Fibroblast of skin of abdomen (primary cell): ENCODE results near the gene SNX3.

Source experiments
- DNase-seq: peaks from one replicate; pipeline ENCODE4 v3.0.0-alpha.2; 2013

The SNX3 gene

DNA sequence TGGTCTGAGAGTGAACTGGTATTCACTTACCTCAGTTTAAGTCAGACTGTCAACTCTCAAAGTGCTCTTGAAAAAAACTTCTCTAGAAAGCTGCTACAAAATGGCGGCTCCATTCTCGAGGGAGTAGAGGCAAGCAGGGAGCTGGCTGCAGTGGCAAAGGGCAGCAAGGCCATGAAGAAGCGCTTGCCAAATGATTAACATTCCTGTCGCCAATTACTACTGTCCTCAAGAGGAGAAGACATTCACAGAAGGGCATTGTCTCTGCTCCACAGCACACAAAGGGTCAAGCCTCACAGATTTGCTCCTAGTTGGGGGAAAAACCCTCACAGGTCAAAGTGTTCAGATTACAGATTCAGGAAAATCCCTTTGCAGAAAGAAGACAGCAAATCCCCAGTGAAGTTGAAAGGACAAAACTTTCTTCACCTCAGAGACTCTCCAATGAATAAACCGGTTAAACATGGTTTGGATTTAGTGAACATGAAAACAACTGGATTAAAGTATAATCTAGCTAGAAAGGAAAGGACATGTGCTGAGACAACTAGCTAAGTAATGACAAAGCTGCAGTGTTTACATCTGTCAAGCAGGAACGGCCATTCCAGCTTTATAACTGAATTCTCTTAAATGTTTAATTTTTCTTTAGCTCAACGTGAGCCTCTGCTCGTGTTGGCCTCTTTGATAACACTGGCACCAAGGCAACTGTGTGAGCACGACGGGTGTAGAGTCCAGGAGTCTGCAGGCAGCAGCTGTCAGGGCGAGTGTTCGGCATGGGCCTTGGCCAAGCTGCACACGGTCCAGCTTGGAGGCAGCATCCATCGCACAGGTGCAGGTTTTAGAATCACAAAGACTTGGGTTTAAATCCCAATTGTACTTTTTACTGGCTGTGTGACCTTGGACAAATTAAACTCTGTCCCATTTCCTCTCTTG lies 57.4 kb downstream of the SNX3 start:
- no peak for DNase-seq

DNA sequence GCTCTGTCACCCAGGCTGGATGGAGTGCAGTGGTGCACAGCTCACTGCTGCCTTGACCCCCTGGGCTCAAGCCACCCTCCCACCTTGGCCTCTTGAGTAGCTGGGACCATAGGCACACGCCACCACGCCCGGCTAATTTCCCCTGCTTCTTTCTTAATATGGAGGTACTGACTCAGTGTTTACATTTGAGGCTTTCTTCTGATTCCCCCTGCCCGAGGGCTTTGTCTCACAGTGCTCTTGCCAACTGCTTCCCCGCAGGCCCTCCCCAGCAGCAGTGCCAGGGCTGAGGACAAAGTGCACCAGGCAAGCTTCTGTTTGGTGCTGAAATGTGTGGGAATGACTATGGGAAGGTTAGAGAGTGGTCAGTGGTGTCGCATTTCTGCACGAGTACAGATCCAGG lies 60.2 kb downstream of the SNX3 start:
- no peak for DNase-seq

- no peak for DNase-seq
Measured at GRCh38 chr6:108200186-108200585, 60.7 kb downstream of the SNX3 start.

GRCh38 chr6:108198761-108199498 lies 61.9 kb downstream of the SNX3 start:
- no peak for DNase-seq

DNA sequence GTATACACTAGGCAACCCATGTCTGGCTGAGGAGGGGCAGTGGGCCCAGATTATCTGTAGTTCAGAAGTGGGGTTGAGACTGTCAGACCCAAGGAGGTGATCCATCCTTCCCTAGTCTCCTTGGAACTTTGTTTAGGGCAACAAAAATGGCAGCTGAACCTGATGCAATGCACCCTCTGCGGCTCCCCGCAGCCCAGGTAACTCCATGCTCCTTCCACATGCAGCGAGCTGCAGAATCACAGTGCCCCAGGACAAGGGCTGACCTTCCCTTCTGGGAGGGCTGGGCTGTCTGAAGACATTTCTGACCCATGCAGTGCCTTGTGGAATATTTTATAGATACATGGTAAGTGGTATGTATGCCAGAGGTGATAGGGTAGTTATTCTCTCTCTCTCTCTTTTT lies 65.6 kb downstream of the SNX3 start:
- DNase-seq, result no peak

DNA sequence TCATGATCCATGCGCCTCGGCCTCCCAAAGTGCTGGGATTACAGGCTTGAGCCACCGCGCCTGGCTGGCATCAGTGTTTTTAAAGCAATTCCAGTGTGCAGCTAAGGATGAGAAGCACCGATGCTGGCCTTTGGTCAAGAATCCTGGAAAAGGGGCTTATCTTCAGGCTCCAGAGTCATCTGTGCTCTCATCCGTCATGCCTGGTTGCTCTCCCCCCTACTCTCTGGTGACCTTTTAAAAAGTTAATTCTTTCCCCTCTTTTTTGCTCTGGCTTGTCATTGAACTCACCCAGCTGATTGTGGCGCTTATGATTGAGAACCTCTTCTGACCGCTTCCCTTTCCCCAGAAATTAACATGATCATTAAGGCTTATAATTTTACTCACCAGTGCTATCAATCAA lies 66.3 kb downstream of the SNX3 start:
- no peak for DNase-seq

- DNase-seq, result no peak
Measured at GRCh38 chr6:108193835-108194234, 67.0 kb downstream of the SNX3 start.

DNA sequence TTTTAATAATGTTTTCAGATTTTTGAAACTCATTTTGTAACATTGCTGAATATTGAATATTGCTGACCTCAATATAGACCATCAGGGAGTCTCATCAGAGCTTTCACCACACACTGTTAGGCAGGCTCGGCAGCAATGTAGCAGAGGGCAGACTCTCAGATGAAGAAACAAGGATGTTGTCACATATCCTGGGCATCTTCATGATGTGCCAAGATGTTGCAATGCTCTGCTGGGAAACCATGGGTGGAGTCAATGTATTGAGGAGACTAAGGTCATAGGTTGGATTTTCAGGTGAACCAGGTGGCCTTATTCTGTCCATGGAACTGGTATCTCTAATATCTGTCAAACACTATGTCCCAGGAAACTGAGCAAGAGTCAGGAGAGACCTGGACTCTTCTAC lies 67.7 kb downstream of the SNX3 start:
- no peak for DNase-seq

- no peak for DNase-seq
Measured at GRCh38 chr6:108187519-108187918, 73.3 kb downstream of the SNX3 start.

- DNase-seq, result no peak
Measured at GRCh38 chr6:108186226-108186625, 74.6 kb downstream of the SNX3 start.

DNA sequence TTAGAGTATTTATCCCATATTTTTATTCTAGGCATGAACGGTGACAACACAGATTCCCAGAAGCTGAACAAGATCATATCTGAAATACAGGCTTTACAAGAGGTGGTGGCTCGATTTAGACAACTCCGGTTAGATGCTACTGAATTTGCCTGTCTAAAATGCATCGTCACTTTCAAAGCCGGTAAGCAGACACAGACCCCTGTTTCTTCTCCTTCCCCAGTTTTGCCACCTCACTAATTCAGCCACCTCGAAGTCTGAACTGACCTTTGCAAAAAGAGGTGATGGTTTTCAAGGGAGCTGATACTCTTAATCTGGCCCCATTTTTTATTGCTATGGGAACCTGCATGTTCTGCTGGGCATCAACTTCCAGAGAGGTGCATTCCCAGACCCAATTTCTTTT lies 80.1 kb downstream of the SNX3 start:
- no peak for DNase-seq

DNA sequence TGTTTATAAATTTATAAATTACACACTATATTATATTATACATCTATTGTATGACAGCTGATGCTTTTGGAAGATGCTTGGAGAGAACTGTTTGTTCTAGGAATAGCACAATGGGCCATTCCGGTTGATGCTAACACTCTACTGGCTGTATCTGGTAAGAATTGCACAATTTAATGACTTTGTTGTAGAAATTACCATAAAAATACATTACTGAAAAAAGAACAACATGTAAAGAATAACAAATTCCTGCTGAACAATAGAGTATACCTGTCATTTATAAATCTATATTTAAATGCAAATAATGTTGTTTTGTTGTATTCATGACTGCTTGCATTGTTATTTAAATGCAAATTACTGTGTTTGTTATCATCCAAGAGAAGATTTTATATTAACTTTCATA lies 80.6 kb downstream of the SNX3 start:
- no peak for DNase-seq

DNA sequence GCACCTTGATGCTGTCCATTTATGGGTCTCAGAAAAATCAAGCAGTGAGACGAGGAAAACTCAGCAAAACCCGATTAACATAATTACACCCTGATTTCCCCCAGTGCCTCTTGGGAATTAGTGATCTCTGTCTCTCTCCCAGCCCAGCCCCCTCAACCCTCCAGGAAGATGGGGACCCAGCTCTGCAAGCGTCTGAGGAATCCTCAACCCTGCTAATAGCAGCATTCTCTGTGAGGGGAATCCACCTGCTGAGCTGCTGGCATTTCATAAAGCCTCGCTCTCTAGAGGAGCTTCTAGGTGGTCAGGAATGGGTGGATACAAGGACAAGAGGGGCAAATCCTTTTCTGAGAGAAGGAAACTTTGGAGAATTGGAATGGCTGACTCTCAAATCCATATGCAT lies 81.1 kb downstream of the SNX3 start:
- no peak for DNase-seq

DNA sequence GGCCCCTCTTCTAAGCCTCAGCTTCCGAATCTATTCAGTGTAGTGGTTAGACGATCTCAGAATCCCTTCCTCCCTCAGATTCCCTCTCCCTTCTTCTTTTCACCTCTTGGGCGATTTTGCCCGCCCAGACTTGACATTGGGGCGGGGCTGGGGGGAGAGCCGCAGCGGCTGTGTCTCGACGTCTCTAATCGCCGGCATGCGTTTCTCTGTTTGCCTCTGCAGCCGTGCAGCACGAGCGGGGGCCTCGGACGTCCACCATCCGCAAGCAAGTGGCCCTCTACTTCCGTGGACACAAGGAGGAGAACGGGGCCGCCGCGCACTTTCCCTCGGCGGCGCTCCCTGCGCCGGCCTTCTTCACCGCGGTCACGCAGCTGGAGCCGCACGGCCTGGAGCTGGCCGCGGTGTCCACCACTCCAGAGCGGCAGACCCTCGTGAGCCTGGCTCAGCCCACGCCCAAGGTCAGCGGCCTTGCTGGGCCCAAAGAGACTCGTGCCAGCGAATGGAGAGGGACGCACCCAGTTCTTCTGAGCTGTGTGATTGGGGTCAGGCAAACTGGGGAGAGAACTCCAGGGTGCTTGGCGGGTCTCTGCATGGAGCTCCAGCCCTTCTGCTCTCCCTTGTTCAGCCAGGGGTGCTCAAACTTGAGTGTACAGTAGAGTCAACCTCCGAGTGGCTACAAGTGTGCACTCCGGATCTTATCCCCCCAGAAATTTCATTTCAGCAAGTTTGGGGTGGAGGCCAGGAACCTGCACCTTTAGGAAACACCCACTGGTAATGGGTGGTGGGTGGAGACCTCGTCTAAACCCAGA lies 84.4 kb downstream of the SNX3 start:
- DNase-seq, result no peak

- no peak for DNase-seq
Measured at GRCh38 chr6:108175592-108176279, 85.1 kb downstream of the SNX3 start.

DNA sequence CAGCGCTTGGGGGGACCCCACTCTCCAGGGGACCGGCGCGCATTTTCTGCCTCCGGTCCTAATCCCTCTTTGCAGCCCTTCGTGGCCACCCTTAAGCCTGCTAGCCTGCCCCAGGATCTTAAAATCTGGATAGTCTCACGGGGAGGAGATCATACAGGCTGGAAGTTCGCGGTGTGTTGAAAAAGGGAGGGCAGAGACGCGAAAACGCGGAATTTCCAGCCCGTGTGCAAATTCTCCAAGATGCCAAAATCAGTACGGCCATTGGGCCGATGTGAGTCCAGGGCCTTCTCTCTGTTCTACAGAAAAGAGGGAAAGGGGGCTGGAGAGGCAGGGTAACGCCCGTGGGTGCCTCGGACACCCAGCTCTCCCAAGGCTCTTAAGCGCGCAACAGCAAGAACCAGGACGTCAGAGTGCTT lies 85.7 kb downstream of the SNX3 start:
- no peak for DNase-seq

DNA sequence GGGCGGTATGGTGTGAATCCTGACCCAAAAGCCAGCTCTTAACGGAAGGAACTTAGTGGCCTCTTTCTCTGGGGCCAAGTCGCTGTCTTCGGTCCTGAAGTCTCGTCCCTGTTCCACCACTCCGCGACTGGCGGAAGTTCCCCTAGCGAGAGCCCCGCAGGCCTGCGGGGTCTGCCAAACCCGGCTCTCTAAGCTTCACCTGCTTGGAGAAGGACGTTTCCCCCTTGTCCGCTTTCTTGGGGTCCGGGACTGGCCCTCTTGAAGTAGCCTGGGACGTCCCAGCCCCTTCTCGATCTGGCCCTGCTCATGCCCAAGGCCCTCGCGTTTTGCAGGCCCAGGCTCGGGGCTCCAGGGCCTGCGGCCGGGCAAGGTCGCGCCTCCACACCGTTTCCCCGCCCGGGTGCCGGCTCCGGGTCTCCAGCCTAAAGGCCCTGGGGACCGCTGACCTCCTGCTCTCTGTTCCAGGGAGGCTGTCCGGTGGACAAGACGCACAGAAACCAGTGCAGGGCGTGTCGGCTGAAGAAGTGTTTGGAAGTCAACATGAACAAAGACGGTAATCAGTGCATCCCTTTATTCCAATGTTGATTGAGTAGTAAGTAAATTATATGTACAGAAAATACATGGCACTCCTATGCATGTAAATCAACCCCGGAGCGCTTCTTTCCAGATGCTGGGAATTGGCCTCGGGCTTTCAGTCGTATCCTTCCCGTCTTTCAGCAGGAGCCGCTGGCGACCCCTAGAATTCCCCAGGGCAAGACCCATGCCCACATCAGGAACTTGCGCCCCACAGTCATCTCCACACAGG lies 86.3 kb downstream of the SNX3 start:
- peak; percentile 30 for DNase-seq

- no peak for DNase-seq
Measured at GRCh38 chr6:108171918-108172516, 88.8 kb downstream of the SNX3 start.

DNA sequence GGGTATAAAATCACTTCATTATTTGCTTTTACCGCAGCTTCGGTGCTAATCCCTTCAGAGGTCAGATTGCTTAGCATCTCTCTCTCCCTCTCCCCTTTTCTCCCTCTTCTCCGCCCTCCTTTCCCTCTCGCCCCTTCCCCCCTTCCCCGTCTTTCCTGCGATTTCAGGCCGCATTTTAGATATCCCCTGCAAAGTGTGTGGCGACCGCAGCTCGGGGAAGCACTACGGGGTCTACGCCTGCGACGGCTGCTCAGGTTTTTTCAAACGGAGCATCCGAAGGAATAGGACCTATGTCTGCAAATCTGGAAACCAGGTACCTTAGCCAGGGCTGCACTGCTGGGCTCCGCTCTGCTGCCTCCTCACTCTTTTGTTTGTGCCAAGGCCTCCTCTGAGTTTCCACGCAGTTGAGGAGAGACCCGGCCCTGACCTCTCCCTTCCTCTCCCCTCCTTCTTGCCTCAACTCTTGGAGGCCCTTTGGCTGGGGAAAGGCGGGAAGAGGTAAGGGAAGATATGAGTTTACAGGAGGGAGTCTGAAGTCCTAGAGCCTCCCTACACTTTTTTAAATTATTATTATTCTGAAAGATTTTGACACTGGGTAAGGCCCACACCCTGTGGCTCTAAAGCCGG lies 89.4 kb downstream of the SNX3 start:
- no peak for DNase-seq
